ENCODE results near the gene PDAP1. TPM values are rescaled to one million over a fixed set of nuclear protein-coding genes. Genes with fewer than 3 reads are reported as not detected.

PDAP1 gene
- total and polyA plus RNA-seq, 2 experiments from 2014 or later, result 91.3 to 95.5 TPM

DNA sequence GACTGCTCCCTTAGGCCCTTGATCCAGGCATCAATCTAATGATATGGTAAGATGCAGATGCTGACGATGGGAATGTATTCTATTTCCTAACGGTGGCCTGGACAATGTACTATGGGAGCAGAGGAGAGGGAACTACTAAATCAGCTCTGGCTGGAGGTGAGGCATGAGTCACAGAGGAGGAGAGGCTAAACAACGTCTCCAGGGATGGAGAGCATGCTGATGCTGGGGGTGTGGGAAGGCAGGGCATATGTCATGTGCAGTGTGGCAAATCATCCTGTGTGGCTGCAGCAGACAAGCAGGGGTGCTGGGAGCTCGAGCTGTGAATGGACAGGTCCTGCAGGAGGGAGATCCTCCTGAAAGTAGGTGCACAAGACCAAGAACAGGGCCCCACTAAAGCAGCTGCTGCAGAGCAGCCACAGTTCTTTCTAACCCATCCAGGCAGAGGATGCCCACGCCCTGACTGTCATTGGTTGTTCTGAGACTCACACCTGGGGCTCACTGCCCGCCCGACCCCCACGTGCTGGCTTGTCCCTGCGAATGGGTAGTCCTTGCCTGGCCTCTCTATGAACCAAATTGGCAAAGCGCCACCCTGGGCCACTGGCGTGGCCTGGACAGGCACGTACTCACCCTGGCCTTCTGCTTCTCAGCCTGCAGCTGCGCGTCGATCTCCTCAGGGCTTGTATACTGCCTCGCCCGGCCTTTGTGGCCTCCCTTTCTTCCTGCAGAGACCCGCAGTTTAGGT is 4.0 kb downstream of the PDAP1 start:
- in situ Hi-C loops (cut with MboI), result no loop called here
- Histone ChIP-seq H3K9ac (no peak overlapping the region; the same call in 1 of the 2 replicates), H4K20me1 (ENCODE audit: insufficient read depth) (0 out of 2 replicates have a peak, but pooled peaks cover 9% of the 10 kb centered on the region), H3K4me1 (ENCODE audit: insufficient read depth) (peaks cover 19% of the 10 kb centered on the region), H3K36me3 (ENCODE audit: low read depth) (peaks cover 32% of the 10 kb centered on the region), H3F3A (ENCODE audit: insufficient read depth) (peaks cover 13% of the 10 kb centered on the region), H3K4me2 (ENCODE audit: unreplicated experiment) (no peak overlapping the region), H2AFZ (no peak overlapping the region), H3K9me3 (ENCODE audit: low read depth) (no peaks in the 10 kb centered on the region), H3K27ac (no peak overlapping the region), H3K27me3 (replicated peaks; ENCODE audit: insufficient read depth) (no peaks in the 10 kb centered on the region), H3K79me2 (ENCODE audit: insufficient read depth) (peaks cover 84% of the 10 kb centered on the region), H3K9me2 (ENCODE audit: insufficient read depth) (no peaks in the 10 kb centered on the region), H3K4me3 (no peak overlapping the region)
- no peak for TF ChIP-seq EZH2 (IDR thresholded peaks at IDR 0.05; ENCODE audit: insufficient read depth, poor library complexity, severe bottlenecking)
- TF ChIP-seq EZH2phosphoT487 (IDR thresholded peaks at IDR 0.05; ENCODE audit: insufficient read depth, low read depth), result no peak
- peak; percentile 77 for DNase-seq
- 73 to 74% methylated on average over 17 to 18 of the region's 18 CpGs for WGBS, 2 experiments (ENCODE audit: low coverage in 1 of 2, low lambda C conversion rate in 2 of 2, missing lambda C conversion rate in 2 of 2)

DNA sequence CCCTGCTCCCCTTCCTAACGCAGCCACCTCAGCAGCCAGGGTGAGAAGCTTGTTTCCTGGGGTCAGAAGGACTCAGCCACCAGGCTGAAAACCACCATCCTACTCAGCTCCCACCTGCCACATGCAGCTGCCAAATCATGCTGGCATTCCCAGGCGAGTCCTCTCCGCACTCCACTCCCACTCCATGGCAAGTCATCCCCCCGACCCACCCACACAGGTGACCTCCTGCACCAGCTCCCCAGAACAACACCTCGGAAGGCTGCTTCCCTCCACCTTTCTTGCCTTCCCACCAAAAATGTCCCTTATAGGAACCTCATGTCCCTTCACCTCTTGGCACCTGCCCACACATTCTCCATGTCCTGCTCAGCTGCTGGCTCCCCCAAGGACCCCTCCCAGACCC is 4.6 kb downstream of the PDAP1 start:
- Histone ChIP-seq H3K79me2 (ENCODE audit: insufficient read depth) (peaks cover 78% of the 10 kb centered on the region), H2AFZ (no peak overlapping the region), H3K9me2 (ENCODE audit: insufficient read depth) (no peaks in the 10 kb centered on the region), H3F3A (ENCODE audit: insufficient read depth) (peaks cover 15% of the 10 kb centered on the region; the same call in 1 of the 2 replicates), H3K27ac (no peak overlapping the region), H3K36me3 (ENCODE audit: low read depth) (peaks cover 32% of the 10 kb centered on the region), H3K27me3 (replicated peaks; ENCODE audit: insufficient read depth) (no peaks in the 10 kb centered on the region), H4K20me1 (ENCODE audit: insufficient read depth) (0 out of 2 replicates have a peak, but pooled peaks cover 9% of the 10 kb centered on the region), H3K4me2 (ENCODE audit: unreplicated experiment) (no peak overlapping the region), H3K4me3 (no peak overlapping the region), H3K9ac (no peak overlapping the region; the same call in 1 of the 2 replicates), H3K4me1 (ENCODE audit: insufficient read depth) (peaks cover 19% of the 10 kb centered on the region), H3K9me3 (ENCODE audit: low read depth) (no peaks in the 10 kb centered on the region)
- DNase-seq, result no peak
- WGBS, 2 experiments (ENCODE audit: low coverage in 1 of 2, low lambda C conversion rate in 2 of 2, missing lambda C conversion rate in 2 of 2), result 94 to 99% methylated on average over 5 of the region's 5 CpGs
- in situ Hi-C loops (cut with MboI), result no loop called here
- TF ChIP-seq EZH2phosphoT487 (IDR thresholded peaks at IDR 0.05; ENCODE audit: insufficient read depth, low read depth), result no peak
- TF ChIP-seq EZH2 (IDR thresholded peaks at IDR 0.05; ENCODE audit: insufficient read depth, poor library complexity, severe bottlenecking), result no peak

DNA sequence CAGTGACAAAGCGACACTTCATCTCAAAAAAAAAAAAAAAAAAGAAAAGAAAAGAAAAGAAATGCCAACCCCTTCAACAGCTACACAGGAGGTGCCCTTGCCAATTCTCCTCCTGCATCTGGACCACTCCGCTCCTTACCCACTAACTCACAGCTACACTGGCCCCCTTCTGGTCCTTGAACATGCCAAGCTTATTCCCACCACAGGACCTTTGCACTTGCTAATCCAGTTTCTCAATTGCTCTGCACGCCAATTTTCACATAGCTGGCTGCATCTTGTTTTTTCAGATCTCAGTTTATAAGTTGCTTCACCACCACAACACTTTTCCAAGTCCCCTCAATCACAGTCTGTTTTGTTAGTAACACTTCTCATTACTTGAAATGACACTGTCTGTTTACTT is 5.5 kb downstream of the PDAP1 start:
- H3K4me2 ChIP-seq (ENCODE audit: unreplicated experiment), result no peak overlapping the region
- peaks cover 19% of the 10 kb centered on the region for H3K4me1 ChIP-seq (ENCODE audit: insufficient read depth)
- H3F3A ChIP-seq (ENCODE audit: insufficient read depth), result peaks cover 24% of the 10 kb centered on the region; the same call in 1 of the 2 replicates
- in situ Hi-C loops (cut with MboI), result no loop called here
- no peaks in the 10 kb centered on the region for H3K9me2 ChIP-seq (ENCODE audit: insufficient read depth)
- no peak overlapping the region for H3K9ac ChIP-seq
- no peak overlapping the region for H3K27ac ChIP-seq
- 0 out of 2 replicates have a peak, but pooled peaks cover 9% of the 10 kb centered on the region for H4K20me1 ChIP-seq (ENCODE audit: insufficient read depth)
- 83 to 87% methylated on average over 2 to 3 of the region's 3 CpGs for WGBS, 2 experiments (ENCODE audit: low coverage in 1 of 2, low lambda C conversion rate in 2 of 2, missing lambda C conversion rate in 2 of 2)
- H3K4me3 ChIP-seq, result no peak overlapping the region
- DNase-seq, result no peak
- H3K27me3 ChIP-seq (replicated peaks; ENCODE audit: insufficient read depth), result no peaks in the 10 kb centered on the region
- H3K79me2 ChIP-seq (ENCODE audit: insufficient read depth), result peaks cover 73% of the 10 kb centered on the region
- no peaks in the 10 kb centered on the region for H3K9me3 ChIP-seq (ENCODE audit: low read depth)
- H3K36me3 ChIP-seq (ENCODE audit: low read depth), result peaks cover 41% of the 10 kb centered on the region
- TF ChIP-seq EZH2phosphoT487 (IDR thresholded peaks at IDR 0.05; ENCODE audit: insufficient read depth, low read depth) (no peak), EZH2 (IDR thresholded peaks at IDR 0.05; ENCODE audit: insufficient read depth, poor library complexity, severe bottlenecking) (no peak)
- no peak overlapping the region for H2AFZ ChIP-seq

DNA sequence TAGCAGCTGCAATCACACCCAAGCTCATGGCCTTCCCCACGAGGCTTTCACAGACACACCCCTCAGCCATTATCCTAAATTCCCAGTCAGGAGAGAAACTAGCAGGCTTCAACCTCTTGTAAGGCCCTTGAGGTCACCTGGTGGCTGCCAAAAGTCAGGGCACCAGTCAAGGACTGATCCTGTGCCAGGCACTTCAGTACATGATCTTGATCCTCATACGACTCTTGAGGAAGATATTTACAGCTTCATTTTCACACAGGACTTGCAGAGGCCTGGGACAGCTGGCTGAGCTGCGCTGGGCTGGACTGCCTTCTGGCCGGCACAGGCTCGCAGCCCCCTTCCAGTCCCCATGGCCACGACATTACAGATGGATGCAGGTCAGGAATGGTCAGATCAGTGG is 8.8 kb downstream of the PDAP1 start:
- H3F3A ChIP-seq (ENCODE audit: insufficient read depth), result peaks cover 48% of the 10 kb centered on the region
- peaks cover 40% of the 10 kb centered on the region for H3K79me2 ChIP-seq (ENCODE audit: insufficient read depth)
- no peak overlapping the region for H3K4me3 ChIP-seq
- H3K9ac ChIP-seq, result no peak overlapping the region
- TF ChIP-seq EZH2 (IDR thresholded peaks at IDR 0.05; ENCODE audit: insufficient read depth, poor library complexity, severe bottlenecking) (no peak), EZH2phosphoT487 (IDR thresholded peaks at IDR 0.05; ENCODE audit: insufficient read depth, low read depth) (no peak)
- no peaks in the 10 kb centered on the region for H3K27me3 ChIP-seq (replicated peaks; ENCODE audit: insufficient read depth)
- H3K4me2 ChIP-seq (ENCODE audit: unreplicated experiment), result no peak overlapping the region
- H4K20me1 ChIP-seq (ENCODE audit: insufficient read depth), result no peaks in the 10 kb centered on the region
- WGBS, 2 experiments (ENCODE audit: low coverage in 1 of 2, low lambda C conversion rate in 2 of 2, missing lambda C conversion rate in 2 of 2), result 83 to 88% methylated on average over 6 of the region's 6 CpGs
- no peak overlapping the region for H2AFZ ChIP-seq
- no peak overlapping the region for H3K27ac ChIP-seq
- in situ Hi-C loops (cut with MboI), result no loop called here
- no peaks in the 10 kb centered on the region for H3K9me3 ChIP-seq (ENCODE audit: low read depth)
- no peaks in the 10 kb centered on the region for H3K9me2 ChIP-seq (ENCODE audit: insufficient read depth)
- peaks cover 6% of the 10 kb centered on the region; the same call in 1 of the 2 replicates for H3K4me1 ChIP-seq (ENCODE audit: insufficient read depth)
- DNase-seq, result no peak
- peaks cover 50% of the 10 kb centered on the region for H3K36me3 ChIP-seq (ENCODE audit: low read depth)

All from GM23248 (cell line).